ENCODE measurements around the gene CFAP61.

The CFAP61 gene

DNA sequence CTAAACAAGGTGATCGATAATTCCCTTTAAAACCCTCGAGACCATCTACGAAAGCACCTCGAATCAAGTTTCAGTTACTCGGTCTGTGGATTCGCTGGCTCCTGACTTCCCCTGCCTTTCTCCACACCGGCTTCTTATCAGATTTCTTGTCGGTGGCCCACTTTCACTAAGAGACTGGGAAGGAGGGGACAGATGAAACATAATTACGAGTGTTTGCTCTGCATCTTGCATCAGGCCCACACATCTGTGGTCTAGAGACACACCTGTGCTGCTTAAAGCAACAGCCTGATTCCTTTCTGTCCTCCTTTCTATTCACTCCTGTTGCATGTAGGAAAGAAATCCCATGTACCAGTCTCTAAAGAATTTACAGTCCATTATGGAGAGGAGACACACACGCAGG, 353.3 kb downstream of the CFAP61 start:
- DNase-seq = no peak

DNA sequence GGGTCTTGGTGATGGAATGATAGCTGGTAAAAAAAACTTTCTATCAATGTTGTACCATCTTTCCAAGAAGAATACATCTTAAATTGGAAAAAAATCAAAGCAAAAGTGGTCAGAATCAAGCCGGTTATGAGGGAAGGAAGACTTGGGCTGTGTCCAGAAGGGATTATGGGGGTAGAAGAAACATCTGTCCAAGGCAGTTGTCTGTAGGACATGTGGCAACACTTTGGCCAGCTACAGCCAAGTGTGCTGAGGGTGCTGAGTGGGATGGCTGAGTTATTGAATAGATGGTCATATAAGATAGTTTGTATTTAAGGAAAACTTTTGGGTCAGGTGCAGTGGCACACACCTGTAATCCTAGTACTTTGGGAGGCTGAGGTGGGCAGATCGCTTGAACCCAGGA, 354.0 kb downstream of the CFAP61 start:
- no peak for DNase-seq

DNA sequence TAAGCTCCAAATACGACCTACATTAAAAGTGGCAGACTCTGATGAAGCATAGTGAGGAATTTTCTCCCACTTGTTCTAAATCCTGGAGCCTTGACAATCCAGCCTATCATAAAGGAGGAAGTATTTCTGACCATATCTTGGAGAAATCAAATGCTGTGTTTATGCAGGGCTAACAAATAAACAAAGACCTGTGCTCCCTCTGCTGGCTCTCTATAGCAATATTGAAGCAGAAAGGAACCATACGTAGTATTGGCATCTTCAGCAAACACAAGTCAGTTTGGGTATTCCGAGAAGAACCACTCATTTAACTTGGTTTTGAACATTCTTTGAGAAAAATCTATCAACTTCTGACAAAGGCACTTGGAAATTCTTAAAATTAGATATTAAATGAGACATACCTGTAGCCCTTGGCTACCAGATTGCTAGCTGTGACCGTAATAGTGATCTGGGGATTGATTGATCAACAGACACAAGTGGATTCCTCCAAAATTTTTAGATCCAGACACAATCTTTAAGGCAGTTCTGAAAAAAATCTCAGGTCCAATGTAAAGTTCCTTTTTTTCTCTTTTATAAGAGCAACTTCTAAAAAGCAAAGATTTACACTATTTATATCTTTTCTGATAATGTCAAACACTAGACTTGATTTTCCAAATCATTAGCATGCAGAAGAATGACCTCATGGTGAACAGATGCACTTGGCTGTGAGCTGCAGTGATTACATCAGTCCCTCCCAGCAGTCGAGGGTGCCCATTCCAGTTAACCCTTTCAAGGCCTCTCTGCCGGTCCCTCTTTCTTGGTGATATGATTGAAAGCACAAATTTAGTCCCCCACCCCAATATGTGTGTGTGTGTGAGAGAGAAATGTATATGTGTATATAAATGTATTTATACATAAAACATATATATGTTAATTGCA, 355.8 kb downstream of the CFAP61 start:
- DNase-seq = peak; percentile 42 to 43

DNA sequence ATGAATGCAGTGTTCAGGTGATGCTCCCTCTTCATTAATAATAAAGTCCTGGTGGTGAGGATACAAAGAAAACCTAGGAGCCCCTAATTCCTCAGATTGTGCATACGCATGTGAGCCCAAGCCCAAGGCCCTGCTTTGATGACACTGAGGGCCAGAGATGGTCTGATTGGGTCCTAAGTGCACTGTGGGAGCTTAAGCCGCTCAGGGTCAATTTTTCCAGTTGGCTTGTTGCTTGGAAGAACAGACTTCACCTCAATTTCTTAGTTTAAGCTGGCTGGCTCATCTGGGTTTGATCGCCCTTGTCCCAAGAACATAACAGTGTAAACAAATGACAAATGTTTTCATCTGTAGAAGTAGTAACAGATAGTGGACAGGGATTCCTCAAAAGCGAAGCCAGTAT, 357.0 kb downstream of the CFAP61 start:
- no peak for DNase-seq
